ENCODE data around the gene CAST.
A peak's percentile ranks its signal among the peaks of the same experiment; 100 is the strongest.

CAST gene

DNA sequence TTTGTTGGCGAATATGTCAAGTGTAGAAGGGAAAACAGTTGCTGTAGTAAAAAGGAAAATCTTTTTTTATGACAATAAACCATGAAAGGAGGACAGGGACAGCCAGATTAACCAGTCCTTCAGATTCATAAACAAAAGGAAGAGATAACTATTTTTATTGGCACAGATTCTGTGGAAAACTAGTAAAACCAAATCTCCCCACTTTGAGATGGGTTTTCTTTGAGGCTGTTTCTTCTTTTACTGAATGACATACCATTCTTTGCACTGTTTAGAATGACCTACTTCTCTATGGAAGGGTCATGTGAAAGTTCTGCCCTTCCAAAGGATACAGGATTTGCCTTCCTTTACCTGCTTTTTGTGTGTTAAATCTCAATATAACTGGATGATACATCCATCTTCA lies 13.7 kb downstream of the CAST start:
- DNase-seq (ENCODE audit: low spot score), result no peak

DNA sequence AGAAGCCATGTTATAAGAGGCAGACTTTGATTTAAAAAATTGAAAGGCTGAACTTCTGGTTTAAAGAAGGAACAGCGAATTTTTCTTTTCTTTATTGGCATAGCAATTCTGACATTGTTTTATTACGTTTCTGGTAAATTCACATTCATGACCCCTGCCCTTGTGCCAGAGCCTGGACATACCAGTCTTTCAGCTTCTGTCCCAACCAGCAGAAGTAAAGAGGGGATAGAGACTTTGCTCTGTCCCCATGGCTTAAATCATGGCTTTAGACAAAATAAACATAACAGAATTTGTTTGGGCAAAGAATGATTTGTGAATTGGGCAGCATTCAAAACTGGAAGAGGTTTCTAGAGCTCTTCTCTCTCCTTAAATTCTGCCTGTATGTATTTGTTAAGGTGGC lies 15.3 kb downstream of the CAST start:
- no peak for DNase-seq (ENCODE audit: low spot score)

- no peak for DNase-seq (ENCODE audit: low spot score)
Observed at GRCh38 chr5:96679293-96679692, 17.1 kb downstream of the CAST start.

DNA sequence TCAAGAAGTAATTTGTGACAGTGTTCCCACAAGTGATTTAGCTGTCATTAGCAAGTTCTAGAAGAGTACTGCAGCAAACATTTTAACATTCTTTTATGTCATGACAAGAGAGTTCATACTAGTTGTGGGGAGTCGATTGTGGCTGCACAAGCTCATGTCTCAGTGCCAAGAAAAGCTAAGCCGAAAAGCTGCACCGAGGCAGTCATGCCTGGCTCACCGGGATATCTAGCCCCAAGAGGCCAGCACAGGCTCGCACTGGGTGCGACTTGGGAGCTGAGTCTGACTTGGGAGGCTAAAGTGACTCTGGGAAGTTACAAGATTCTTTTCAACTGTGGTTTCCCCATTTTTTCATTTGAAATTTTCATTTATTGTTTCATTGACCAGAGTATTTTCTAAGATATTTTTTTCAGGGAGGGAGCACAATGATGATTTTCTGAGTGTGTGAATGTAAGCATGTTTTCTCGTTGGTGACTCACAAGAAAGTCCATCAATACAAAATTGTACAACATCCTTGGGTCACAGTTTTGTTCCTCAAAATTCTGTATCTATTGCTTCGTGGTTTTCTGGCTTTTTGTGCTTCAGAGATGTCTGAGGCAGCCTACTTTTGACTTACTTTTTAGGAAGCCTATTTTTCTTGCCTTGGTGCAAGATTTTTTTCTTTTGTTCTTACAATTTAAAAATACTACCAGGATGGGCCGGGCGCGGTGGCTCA lies 18.7 kb downstream of the CAST start:
- DNase-seq (ENCODE audit: low spot score), result no peak

DNA sequence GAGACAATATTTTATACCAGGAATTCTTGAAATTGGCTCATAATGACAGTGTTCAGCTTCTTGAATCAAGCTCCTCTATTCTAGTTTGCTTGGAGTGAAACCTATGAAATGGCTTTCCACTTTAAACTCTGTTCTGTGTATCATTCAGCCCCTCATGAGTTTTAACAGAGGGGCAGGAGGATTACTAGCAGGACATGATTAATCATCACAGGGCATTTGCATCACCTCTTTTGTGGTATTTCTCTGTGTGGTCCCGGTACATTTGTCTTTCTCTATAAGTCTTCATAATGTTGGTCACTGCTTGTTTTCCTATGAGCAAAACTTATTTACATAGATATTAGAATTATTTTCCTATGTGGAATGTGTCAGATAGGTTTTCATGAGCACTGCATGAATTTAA lies 21.2 kb downstream of the CAST start:
- no peak for DNase-seq (ENCODE audit: low spot score)

DNA sequence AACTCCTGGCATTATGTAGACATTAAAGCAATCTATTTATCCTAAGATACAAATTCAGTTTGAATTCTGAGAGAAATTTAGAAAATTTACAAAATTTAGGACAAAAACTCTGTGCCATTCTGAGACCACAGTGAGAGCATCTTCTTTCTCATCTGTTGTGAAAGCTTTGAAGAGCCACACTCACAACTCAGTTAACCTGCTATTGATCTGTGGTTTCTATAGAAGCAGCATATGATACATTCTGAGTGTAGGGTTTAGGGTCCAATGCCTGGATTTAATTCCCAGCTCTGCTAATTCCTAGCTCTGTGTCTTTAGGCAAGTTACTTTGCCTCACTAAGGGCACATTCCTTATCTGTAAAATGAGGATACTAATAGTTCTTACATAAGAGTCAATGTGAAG lies 21.6 kb downstream of the CAST start:
- no peak for DNase-seq (ENCODE audit: low spot score)

DNA sequence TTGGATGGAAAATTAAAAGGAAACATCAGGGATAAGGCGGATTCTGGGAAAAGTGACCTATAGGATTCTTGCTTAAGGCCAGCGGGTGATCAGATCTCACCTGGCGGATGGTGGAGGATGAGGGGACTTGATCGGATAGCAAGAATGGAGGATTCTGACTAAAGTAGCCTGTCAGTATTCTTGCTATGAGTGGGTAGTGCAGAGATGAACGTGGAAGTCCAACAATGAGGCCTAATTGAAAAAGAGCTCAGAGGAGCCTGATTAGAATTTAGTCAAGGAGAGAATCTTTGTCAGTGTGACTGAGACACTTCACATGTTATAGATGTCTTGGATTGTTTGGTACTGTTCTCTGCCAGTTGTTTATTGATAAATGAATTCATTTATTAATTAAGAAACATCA lies 24.9 kb downstream of the CAST start:
- DNase-seq (ENCODE audit: low spot score), result no peak

DNA sequence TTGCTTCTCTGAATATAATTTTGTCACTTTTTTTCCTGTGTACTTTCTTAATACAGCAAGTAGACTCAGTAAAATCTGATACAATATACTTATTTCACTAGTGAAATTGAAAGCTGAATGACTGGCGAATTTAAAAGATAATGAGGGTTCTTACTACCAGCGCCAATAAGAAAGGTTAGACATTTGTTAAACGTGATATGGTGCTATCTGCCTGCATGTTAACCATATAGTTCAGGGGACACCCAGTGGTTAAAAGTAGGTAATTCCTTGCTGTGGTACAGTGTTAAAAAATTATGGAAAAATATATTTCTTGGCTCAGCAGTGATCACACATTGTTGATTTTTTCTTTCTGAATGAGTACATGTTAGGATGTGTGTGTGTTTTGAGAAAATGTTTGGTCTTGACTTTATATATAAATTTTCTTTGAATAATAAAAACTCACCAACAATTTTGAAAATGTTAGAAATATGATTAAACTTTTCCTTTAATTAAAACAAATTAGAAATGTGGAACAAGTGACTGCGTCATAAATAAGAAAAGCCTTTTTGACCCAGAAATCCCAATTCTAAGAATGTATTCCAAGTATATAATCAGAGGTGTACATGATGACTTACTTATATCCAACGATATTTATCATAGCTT lies 25.8 kb downstream of the CAST start:
- DNase-seq (ENCODE audit: low spot score), result peak; percentile 40

- no peak for DNase-seq (ENCODE audit: low spot score)
Observed at GRCh38 chr5:96690861-96691260, 28.7 kb downstream of the CAST start.

DNA sequence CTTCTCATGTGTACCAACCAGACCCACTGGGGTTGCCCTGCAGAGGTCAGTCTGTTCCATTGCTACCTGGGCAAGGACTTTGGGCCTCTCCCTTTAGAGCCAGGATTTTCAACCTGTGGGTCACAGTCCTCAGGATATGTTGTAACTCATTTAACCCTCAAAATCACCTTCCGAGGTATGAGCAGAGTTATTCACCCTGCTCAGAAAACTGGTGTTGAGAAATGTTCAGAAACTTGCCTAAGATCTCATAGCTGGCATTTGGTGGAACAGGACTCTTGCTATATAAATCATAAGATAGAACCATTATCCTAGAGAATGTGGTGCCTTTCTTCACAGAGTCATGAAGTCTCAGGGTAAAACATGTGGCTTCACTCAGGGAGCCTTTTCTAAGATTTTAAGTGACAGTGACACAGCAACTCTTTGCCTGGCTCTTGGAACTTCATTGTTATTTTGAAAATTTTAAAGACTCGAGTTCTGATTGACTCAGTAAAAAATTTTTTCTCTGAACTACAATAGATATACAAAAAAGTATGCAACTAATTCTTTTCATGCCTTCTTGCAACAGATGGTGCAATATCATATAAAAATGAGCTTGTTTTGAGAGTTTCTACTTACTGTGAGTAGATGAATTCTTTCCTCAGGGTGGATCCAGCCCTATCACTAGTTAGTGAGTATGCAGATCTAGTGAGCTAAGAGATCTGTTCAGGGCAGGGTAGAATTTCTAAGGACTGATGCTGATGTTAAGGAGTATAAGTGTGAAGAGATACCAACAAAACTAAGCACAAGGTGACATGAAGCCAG lies 29.5 kb downstream of the CAST start:
- peak; percentile 56 for DNase-seq (ENCODE audit: low spot score)

- no peak for DNase-seq (ENCODE audit: low spot score)
Observed at GRCh38 chr5:96692441-96692840, 30.3 kb downstream of the CAST start.

GRCh38 chr5:96699186-96699820 lies 37.1 kb downstream of the CAST start:
- peak; percentile 41 for DNase-seq (ENCODE audit: low spot score)

- DNase-seq (ENCODE audit: low spot score), result peak; percentile 99
Observed at GRCh38 chr5:96702503-96703383, 40.6 kb downstream of the CAST start.

DNA sequence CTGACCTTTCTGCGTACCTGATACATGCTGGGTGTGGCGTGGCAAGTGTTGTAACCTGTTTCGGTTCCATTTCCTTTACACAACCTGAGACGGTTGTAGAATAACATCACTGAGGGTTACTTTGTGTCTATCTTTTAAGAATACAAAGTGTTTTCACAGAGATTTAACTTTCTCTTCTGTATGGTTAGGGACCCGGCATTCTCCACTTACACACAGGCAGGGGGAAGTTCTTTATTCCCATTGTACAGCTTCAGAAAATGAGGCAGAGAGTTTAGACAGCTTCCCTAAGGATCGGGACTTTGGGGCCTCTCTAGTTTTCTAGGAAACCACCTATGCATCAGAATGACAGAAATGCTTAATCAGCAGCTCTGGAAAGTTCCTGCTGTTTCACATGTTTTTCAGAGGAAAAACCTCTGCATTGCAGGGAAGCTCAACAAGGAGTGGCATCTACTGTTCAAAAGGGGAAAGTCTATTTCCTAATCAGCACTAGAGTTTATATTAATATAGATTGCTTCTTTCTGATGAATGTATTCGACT lies 41.3 kb downstream of the CAST start:
- DNase-seq (ENCODE audit: low spot score), result no peak

DNA sequence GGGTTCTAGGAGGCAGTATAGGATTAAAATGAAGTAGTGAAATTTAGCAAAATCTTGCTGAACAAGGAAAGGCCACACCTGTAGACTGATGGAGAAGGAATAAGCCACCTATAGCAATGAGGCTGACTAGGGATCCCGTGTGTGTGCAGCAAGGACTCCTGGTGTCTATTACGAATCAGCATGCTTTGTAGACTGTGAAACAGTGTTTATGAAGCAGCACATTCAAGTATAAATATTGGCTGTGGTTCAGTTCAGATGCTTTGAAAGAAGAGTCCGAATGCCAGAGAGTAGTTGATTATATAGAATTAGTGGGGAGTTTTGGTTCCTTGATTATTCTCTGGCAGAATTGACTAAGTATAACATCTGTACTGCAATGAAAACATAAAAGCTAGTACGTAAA lies 41.8 kb downstream of the CAST start:
- DNase-seq (ENCODE audit: low spot score), result no peak

DNA sequence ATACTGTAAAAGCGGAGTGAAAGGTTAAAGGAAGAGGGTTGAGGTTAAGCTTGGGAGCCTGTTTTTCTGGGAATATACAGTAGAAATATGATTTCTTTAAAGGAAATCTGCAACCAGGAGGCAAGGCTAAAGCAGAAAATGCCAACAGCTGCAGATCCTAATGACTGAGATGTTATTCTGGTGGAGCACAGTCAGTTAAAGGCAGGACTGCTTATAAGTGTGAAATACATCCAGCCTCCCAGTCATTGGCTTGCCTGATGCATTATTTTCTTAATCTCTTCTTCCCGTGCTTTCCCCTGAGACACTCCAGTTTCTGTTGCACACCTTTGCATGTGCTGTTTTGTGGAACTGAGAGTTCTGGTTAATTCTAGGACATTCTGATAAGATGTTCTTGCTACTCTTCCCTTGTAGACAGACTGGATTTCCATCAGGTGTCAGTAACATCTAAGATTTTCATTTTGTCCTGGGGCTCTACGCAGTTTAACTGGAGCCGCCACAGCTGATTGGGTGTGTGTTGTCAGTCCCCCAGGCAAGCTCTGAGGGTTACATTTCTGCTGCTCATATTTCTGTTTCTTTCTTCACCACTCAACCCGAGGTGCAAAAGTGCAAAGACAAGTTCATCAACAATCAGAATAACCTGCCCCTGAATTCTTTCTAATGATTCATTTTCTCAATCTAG lies 44.4 kb downstream of the CAST start:
- DNase-seq (ENCODE audit: low spot score), result no peak

GRCh38 chr5:96708600-96708999 lies 46.4 kb downstream of the CAST start:
- DNase-seq (ENCODE audit: low spot score), result no peak

DNA sequence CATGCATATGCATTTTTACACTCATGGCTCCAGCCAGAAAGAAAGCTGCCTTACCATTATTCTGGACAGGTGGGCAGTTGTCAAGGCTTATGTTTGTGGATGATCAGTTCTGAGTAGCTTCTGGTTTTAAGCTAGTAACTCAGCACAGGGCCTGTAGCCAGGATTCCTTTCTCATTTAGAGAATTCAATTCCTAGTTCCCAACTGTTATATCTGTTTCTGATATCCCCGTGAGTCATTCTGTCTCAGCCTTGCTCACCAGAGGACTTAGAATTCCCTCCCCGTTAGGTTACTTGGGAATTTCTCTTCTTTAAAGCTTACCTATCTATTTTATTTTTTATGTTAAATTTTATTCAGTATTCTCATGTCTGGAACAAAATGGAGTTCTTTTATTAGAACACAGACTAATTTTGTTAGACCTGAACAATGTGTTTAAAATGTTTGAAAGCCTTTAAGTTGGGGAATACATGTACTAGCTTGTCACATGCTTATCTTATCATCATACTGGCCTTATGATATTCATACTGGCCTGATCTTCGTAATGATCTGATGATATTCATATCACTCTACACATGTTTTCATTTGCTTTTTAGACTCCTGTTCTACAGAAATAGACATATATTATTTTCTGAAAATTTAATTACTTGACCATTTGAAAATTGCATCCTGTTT lies 47.1 kb downstream of the CAST start:
- peak; percentile 56 for DNase-seq (ENCODE audit: low spot score)

DNA sequence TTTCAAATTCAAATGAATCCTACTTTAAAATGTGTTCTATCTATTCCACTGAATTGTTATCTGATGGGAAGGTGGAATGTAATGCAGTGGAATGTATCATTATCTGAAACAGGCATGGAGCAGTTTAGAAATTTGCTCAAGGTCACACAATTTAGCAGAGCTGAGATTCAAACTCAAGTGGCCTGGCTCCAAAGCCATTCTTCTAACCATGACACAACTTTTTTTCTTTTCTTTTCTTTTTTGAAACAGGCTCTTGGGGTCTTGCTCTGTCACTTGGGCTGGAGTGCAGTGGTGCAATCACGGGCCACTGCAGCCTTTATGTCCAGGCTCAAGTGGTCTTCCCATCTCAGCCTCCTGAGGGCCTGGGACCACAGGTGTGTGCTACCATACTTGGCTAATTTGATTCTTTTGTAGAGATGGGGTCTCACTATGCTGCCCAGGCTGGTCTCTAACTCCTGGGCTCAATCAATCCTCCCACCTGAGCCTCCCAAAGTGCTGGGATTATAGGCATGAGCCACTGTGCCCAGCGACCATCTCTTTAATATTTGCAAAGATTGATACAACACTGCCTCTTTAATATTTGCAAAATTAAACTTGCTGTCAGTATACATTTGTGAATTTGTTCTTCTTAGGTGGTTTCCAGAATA lies 50.0 kb downstream of the CAST start:
- no peak for DNase-seq (ENCODE audit: low spot score)

DNA sequence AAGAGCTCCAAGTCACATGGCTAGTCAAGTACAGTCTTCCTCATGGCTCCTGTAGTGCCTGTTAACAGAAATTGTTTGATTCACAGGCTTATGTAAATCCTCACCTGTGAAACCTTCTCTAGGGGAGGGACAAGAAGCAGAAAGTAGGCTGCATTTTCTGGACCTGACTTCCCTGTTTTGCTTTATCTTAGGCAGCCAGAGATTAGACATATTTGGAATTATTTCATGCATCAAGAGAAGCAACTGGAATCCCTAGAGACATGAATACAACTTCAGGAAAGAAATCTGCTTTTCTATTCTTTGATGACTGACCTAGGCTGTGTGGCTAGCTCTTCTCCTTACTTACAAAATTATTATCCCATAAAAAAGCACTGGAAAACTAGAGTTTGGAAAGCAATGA lies 52.3 kb downstream of the CAST start:
- DNase-seq (ENCODE audit: low spot score), result no peak

All from AG20443 (cell line).